Neural progenitor cell (in vitro differentiated cells): ENCODE measurements around the gene PLEKHA6. TPM values are rescaled to one million over a fixed set of nuclear protein-coding genes. Genes with fewer than 3 reads are reported as not detected.

ENCODE experiments used
- DNase-seq: peaks from one replicate; pipeline ENCODE4 v3.0.0-alpha.2; 2016; ENCODE audit warnings: low spot score
- H2AFZ ChIP-seq: fragments of 200-600 bp; sonication (generic); replicated peaks from 2 replicates; pipeline ENCODE4 v1.6.1; 2016; ENCODE audit warnings: antibody characterized with exemption
- H3F3A ChIP-seq: fragments of 200-600 bp; sonication (generic); 2 replicates; pipeline ENCODE4 v1.6.1; 2016; ENCODE audit warnings: antibody characterized with exemption, low read depth
- H3K27ac ChIP-seq: fragments of 200-600 bp; sonication (generic); 2 replicates; pipeline ENCODE4 v1.5.1; 2016; ENCODE audit warnings: mild to moderate bottlenecking
- H3K27me3 ChIP-seq: fragments of 200-600 bp; sonication (generic); 2 replicates; pipeline ENCODE4 v1.6.1; 2016; ENCODE audit warnings: mild to moderate bottlenecking, moderate library complexity
- H3K36me3 ChIP-seq: fragments of 200-600 bp; sonication (generic); 2 replicates; pipeline ENCODE4 v1.5.1; 2016
- H3K4me1 ChIP-seq: fragments of 200-600 bp; sonication (generic); 2 replicates; pipeline ENCODE4 v1.6.1; 2016; ENCODE audit warnings: mixed run types
- H3K4me2 ChIP-seq: fragments of 200-600 bp; sonication (generic); 2 replicates; pipeline ENCODE4 v1.6.1; 2016
- H3K4me3 ChIP-seq: fragments of 200-600 bp; sonication (generic); 2 replicates; pipeline ENCODE4 v1.5.1; 2016
- H3K79me2 ChIP-seq: fragments of 200-600 bp; sonication (generic); 2 replicates; pipeline ENCODE4 v1.6.1; 2016; ENCODE audit warnings: low read depth
- H3K9ac ChIP-seq: fragments of 200-600 bp; sonication (generic); 2 replicates; pipeline ENCODE4 v1.6.1; 2016
- H3K9me3 ChIP-seq: fragments of 200-600 bp; sonication (generic); 2 replicates; pipeline ENCODE4 v1.5.1; 2016; ENCODE audit warnings: low read depth
- H4K20me1 ChIP-seq: fragments of 200-600 bp; sonication (generic); 2 replicates; pipeline ENCODE4 v1.6.1; 2016; ENCODE audit warnings: low read depth
- H3K27ac Mint-ChIP-seq: 3 replicates; pipeline ENCODE4 v1.8.0; 2021; ENCODE audit warnings: mixed read lengths
- H3K27me3 Mint-ChIP-seq: 2 replicates; pipeline ENCODE4 v1.8.0; 2022; ENCODE audit warnings: low read depth, mild to moderate bottlenecking, inconsistent platforms, moderate library complexity, mixed read lengths; ENCODE audit not compliant: insufficient read depth
- H3K36me3 Mint-ChIP-seq: 3 replicates; pipeline ENCODE4 v1.8.0; 2021; ENCODE audit warnings: mixed read lengths
- H3K4me1 Mint-ChIP-seq: 3 replicates; pipeline ENCODE4 v1.8.0; 2021; ENCODE audit warnings: mixed read lengths
- H3K4me3 Mint-ChIP-seq: 3 replicates; pipeline ENCODE4 v1.8.0; 2021; ENCODE audit warnings: mild to moderate bottlenecking, moderate library complexity, mixed read lengths
- H3K9me3 Mint-ChIP-seq: 3 replicates; pipeline ENCODE4 v1.8.0; 2020; ENCODE audit warnings: mixed read lengths
- CTCF ChIP-seq: fragments of 200-600 bp; sonication (generic); IDR thresholded peaks from 2 replicates; pipeline ENCODE4 v1.5.1; 2017; ENCODE audit warnings: antibody characterized with exemption, mild to moderate bottlenecking
- EZH2 ChIP-seq: fragments of 200-600 bp; sonication (generic); IDR thresholded peaks from 2 replicates; pipeline ENCODE4 v1.6.1; 2017; ENCODE audit warnings: antibody characterized with exemption, mild to moderate bottlenecking, moderate library complexity
- EZH2phosphoT487 ChIP-seq: fragments of 200-600 bp; sonication (generic); IDR thresholded peaks from 2 replicates; pipeline ENCODE4 v1.6.1; 2017; ENCODE audit warnings: antibody characterized with exemption
- small RNA-seq: library from RNA; depleted of rRNA; stranded (forward); fragments of <200 nt; gene quantifications from one replicate; pipeline ENCODE3, GENCODE V24; 2015
- total RNA-seq: library from RNA; depleted of rRNA; stranded (reverse); fragments of >200 nt; gene quantifications from 2 replicates; pipeline ENCODE4 v1.2.3, GENCODE V29; 2015; ENCODE audit warnings: low replicate concordance

Gene PLEKHA6
- total RNA-seq, 1 donor from 2014 or later, result 0.58 TPM

- peaks cover 24% of the 10 kb centered on the region for H3K9me3 Mint-ChIP-seq
- Histone ChIP-seq H3F3A (no peaks in the 10 kb centered on the region), H3K27ac (no peak overlapping the region), H3K9ac (no peak overlapping the region), H4K20me1 (no peaks in the 10 kb centered on the region), H3K4me3 (no peak overlapping the region), H3K4me2 (no peak overlapping the region), H3K36me3 (no peaks in the 10 kb centered on the region), H2AFZ (no peak overlapping the region), H3K79me2 (no peaks in the 10 kb centered on the region), H3K27me3 (peaks cover 7% of the 10 kb centered on the region), H3K9me3 (peaks cover 11% of the 10 kb centered on the region), H3K4me1 (no peaks in the 10 kb centered on the region)
- DNase-seq, result no peak
- no peaks in the 10 kb centered on the region for H3K27me3 Mint-ChIP-seq
- no peaks in the 10 kb centered on the region for H3K36me3 Mint-ChIP-seq
- H3K27ac Mint-ChIP-seq, result no peak overlapping the region
- no peak overlapping the region for H3K4me3 Mint-ChIP-seq
- H3K4me1 Mint-ChIP-seq, result no peaks in the 10 kb centered on the region
- no peak for TF ChIP-seq EZH2phosphoT487
- TF ChIP-seq CTCF, result no peak
- TF ChIP-seq EZH2, result no peak
Measured at GRCh38 chr1:204169858-204170257, 189.9 kb downstream of the PLEKHA6 start.

Small RNA genes within 50 kb of the gene (small RNA-seq; reads per million reads assigned to genes)
- gene AL606489.2, result not detected

Other genes starting within 250 kb of the PLEKHA6 start
- 5.3 and 17.6 TPM in 2 replicates for gene ETNK2, start 207.9 kb downstream of the PLEKHA6 start, total RNA-seq
- not detected in 2 replicates for gene REN, start 193.6 kb downstream of the PLEKHA6 start, total RNA-seq
- gene KISS1, start 163.4 kb downstream of the PLEKHA6 start, total RNA-seq, result not detected in 2 replicates
- 1.2 TPM in 1 of 2 replicates, not detected in the other for gene GOLT1A, start 145.9 kb downstream of the PLEKHA6 start, total RNA-seq
- gene PPP1R15B, start 51.9 kb upstream of the PLEKHA6 start, total RNA-seq, result 25.0 and 32.7 TPM in 2 replicates
- gene PIK3C2B, start 134.9 kb upstream of the PLEKHA6 start, total RNA-seq, result 20.7 and 27.4 TPM in 2 replicates
- 52.0 and 72.9 TPM in 2 replicates for gene MDM4, start 156.5 kb upstream of the PLEKHA6 start, total RNA-seq